GM12878 (cell line): ENCODE results near the gene ARHGAP6. TPM values are rescaled to one million over a fixed set of nuclear protein-coding genes. Genes with fewer than 3 reads are reported as not detected.
"Not testable (repeated sequence)": the region's sequence is repeated elsewhere in the genome, so short reads cannot be mapped to it uniquely, and the experiment has no call there.

ENCODE experiments used
- ATAC-seq: fragments of 200-7000 bp; cut with Tn5 transposase; 3 replicates; pipeline ENCODE4 v1.9.1; 2020; ENCODE audit warnings: mild to moderate bottlenecking, moderate library complexity
- BruUV-seq: library from RNA; stranded (reverse); fragments of 400-500 nt; replicated peaks from 2 replicates; lab custom pipeline; 2021; lab: Mats Ljungman, UMichigan
- CTCF ChIA-PET: fragments of 300-600 bp; sonication (Branson Sonifier 250); formaldehyde crosslinking; extraction: SDS; loops from one replicate; lab custom pipeline; 2021; ENCODE audit warnings: inconsistent platforms; lab: Yijun Ruan, JAX
- POLR2A ChIA-PET: fragments of 350-600 bp; formaldehyde crosslinking; extraction: SDS; loops from one replicate; lab custom pipeline; 2021; ENCODE audit warnings: inconsistent platforms; lab: Charles Lee
- RAD21 ChIA-PET: fragments of 300-600 bp; sonication (Branson Sonifier 250); formaldehyde crosslinking; loops from one replicate; lab custom pipeline; 2023; ENCODE audit warnings: antibody characterized with exemption; ENCODE audit not compliant: unreplicated experiment; lab: Charles Lee
- SMC1A ChIA-PET: fragments of 300-600 bp; sonication (Branson Sonifier 250); formaldehyde crosslinking; loops from one replicate; lab custom pipeline; 2023; ENCODE audit not compliant: unreplicated experiment, uncharacterized antibody; lab: Charles Lee
- DNase-seq: peaks from one replicate; pipeline ENCODE4 v3.0.0-alpha.2; 2011; ENCODE audit warnings: low read depth, low spot score
- FAIRE-seq: peaks from 3 replicates; lab custom pipeline; 2011; peaks lifted over from hg19 to GRCh38; lab: Jason Lieb, UNC
- H2AFZ ChIP-seq: 2 replicates; pipeline ENCODE4 v1.6.0; 2011; ENCODE audit warnings: low read depth, low read length, control low read depth; ENCODE audit not compliant: control insufficient read depth
- H3K27ac ChIP-seq: 2 replicates; pipeline ENCODE4 v1.5.1; 2011; ENCODE audit warnings: control low read depth; ENCODE audit not compliant: control insufficient read depth, insufficient read depth
- H3K27me3 ChIP-seq, 2 experiments: replicated peaks in 1 of 2; 2 replicates each; pipeline versions ENCODE4 v1.6.0 to v1.6.1; 2011; ENCODE audit warnings: low read length in 1 of 2; ENCODE audit not compliant: control insufficient read depth in 2 of 2, insufficient read depth in 2 of 2
- H3K36me3 ChIP-seq, 2 experiments: 2 replicates each; pipeline ENCODE4 v1.5.1; 2011; ENCODE audit warnings: low read length in 1 of 2; ENCODE audit not compliant: control insufficient read depth in 2 of 2, insufficient read depth in 2 of 2
- H3K4me1 ChIP-seq: 2 replicates; pipeline ENCODE4 v1.6.1; 2011; ENCODE audit warnings: mild to moderate bottlenecking, low read length, moderate library complexity, mixed read lengths; ENCODE audit not compliant: control insufficient read depth, insufficient read depth
- H3K4me2 ChIP-seq: 2 replicates; pipeline ENCODE4 v1.6.0; 2011; ENCODE audit warnings: control low read depth; ENCODE audit not compliant: control insufficient read depth, insufficient read depth
- H3K4me3 ChIP-seq: fragments of 200-600 bp; sonication (generic); 2 replicates; pipeline ENCODE4 v1.5.1; 2016
- H3K79me2 ChIP-seq: 2 replicates; pipeline ENCODE4 v1.6.0; 2011; ENCODE audit warnings: low read length; ENCODE audit not compliant: control insufficient read depth, insufficient read depth
- H3K9ac ChIP-seq: 2 replicates; pipeline ENCODE4 v1.8.0; 2011; ENCODE audit warnings: low read length, control low read depth, mixed read lengths; ENCODE audit not compliant: control insufficient read depth, insufficient read depth
- H3K9me3 ChIP-seq: replicated peaks from 3 replicates; pipeline ENCODE4 v1.5.1; 2011; ENCODE audit warnings: mild to moderate bottlenecking, low read length; ENCODE audit not compliant: control insufficient read depth, insufficient read depth
- H4K20me1 ChIP-seq: 2 replicates; pipeline ENCODE4 v1.6.0; 2011; ENCODE audit not compliant: control insufficient read depth, insufficient read depth
- KAT2A ChIP-seq: conservative IDR thresholded peaks from 2 replicates; pipeline ENCODE4 v1.6.1; 2011; ENCODE audit warnings: low read depth, low read length; ENCODE audit not compliant: control insufficient read depth
- SMAD5 ChIP-seq: IDR thresholded peaks from 2 replicates; pipeline ENCODE4 v1.6.1; 2016; ENCODE audit warnings: antibody characterized with exemption, low read depth
- TCF12 ChIP-seq: IDR thresholded peaks from 2 replicates; pipeline ENCODE4 v1.6.1; 2011; ENCODE audit warnings: low read depth, mild to moderate bottlenecking, low read length
- WGBS: methylation state at CpG from one replicate; pipeline ENCODE4 v1.1.6; 2016; ENCODE audit warnings: low lambda C conversion rate; ENCODE audit not compliant: insufficient replicate concordance, insufficient coverage; ENCODE audit errors: missing lambda C conversion rate; 5-methylcytosine and 5-hydroxymethylcytosine counted together
- in situ Hi-C: fragments of 300-500 bp; cut with MboI; formaldehyde crosslinking; loops from 9 replicates; pipeline ENCODE4 v1.14.3; 2018; ENCODE audit warnings: mixed read lengths
- intact Hi-C: fragments of 100-400 bp; cut with micrococcal nuclease; formaldehyde crosslinking; loops from one replicate; pipeline ENCODE4 v1.14.2; 2022; ENCODE audit not compliant: unreplicated experiment
- polyA plus RNA-seq, 11 experiments: library from polyadenylated mRNA; depleted of rRNA in 4 of 11; unstranded in 6 of 11; stranded (reverse) in 5 of 11; fragments of >200 nt; fragmentation: Nextera tagmentation in 4 of 11; fragmentation: Illumina TruSeq in 1 of 11; extraction: Ambion mirVana in 4 of 11; extraction: Trizol in 1 of 11; gene quantifications; 1 replicate in 1 of 11; 2 replicates in 10 of 11; pipeline versions ENCODE4 v1.2.1 to v1.2.3, GENCODE V29; 2011 to 2016; ENCODE audit warnings: inconsistent platforms in 2 of 11, missing spikeins in 2 of 11, low read depth in 1 of 11
- total RNA-seq, 4 experiments: library from RNA; depleted of rRNA in 3 of 4; stranded (reverse); fragments of >200 nt in 3 of 4; fragmentation: Illumina TruSeq in 1 of 4; extraction: Trizol in 1 of 4; gene quantifications; 2 replicates each; pipeline versions ENCODE4 v1.2.1 to v1.2.3, GENCODE V29; 2013 to 2021
- TF ChIP-seq, protein P1 (sequence below): IDR thresholded peaks from 2 replicates; pipeline ENCODE4 v1.6.1; 2012; ENCODE audit warnings: mild to moderate bottlenecking, low read depth, low read length
- TF ChIP-seq, protein P2 (sequence below): fragments of 450-650 bp; IDR thresholded peaks from 2 replicates; pipeline ENCODE4 v1.6.1; 2014; ENCODE audit warnings: mild to moderate bottlenecking

Gene ARHGAP6
- total and polyA plus RNA-seq, 10 of the 15 experiments (the other 5 are each of a cell fraction or from before 2014, with no cell fraction given), result 0.20 to 1.8 (median 0.76) TPM

DNA sequence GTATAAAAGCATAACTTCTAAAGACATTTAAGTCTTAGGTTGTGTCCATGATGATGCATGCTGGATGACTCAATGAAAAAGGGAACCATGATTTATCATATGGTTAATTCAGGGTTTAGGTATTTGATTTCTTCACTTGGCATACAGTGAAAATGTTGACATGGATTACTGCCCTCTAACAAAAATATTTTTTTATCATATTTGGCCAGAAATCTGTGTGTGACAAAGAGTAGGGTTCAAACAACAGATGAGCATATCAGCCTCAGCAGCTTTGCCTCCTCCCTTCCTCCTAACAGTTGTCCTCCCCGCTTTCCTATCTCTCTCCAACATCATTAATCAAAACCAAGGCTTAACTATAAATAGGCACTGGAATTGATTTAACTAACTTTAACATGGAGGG lies 46.3 kb downstream of the ARHGAP6 start (continued):
- TF ChIP-seq, protein P1, sequence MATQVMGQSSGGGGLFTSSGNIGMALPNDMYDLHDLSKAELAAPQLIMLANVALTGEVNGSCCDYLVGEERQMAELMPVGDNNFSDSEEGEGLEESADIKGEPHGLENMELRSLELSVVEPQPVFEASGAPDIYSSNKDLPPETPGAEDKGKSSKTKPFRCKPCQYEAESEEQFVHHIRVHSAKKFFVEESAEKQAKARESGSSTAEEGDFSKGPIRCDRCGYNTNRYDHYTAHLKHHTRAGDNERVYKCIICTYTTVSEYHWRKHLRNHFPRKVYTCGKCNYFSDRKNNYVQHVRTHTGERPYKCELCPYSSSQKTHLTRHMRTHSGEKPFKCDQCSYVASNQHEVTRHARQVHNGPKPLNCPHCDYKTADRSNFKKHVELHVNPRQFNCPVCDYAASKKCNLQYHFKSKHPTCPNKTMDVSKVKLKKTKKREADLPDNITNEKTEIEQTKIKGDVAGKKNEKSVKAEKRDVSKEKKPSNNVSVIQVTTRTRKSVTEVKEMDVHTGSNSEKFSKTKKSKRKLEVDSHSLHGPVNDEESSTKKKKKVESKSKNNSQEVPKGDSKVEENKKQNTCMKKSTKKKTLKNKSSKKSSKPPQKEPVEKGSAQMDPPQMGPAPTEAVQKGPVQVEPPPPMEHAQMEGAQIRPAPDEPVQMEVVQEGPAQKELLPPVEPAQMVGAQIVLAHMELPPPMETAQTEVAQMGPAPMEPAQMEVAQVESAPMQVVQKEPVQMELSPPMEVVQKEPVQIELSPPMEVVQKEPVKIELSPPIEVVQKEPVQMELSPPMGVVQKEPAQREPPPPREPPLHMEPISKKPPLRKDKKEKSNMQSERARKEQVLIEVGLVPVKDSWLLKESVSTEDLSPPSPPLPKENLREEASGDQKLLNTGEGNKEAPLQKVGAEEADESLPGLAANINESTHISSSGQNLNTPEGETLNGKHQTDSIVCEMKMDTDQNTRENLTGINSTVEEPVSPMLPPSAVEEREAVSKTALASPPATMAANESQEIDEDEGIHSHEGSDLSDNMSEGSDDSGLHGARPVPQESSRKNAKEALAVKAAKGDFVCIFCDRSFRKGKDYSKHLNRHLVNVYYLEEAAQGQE, result no peak
- TF ChIP-seq KAT2A (no peak), TCF12 (no peak), SMAD5 (no peak)
- TF ChIP-seq, protein P2, sequence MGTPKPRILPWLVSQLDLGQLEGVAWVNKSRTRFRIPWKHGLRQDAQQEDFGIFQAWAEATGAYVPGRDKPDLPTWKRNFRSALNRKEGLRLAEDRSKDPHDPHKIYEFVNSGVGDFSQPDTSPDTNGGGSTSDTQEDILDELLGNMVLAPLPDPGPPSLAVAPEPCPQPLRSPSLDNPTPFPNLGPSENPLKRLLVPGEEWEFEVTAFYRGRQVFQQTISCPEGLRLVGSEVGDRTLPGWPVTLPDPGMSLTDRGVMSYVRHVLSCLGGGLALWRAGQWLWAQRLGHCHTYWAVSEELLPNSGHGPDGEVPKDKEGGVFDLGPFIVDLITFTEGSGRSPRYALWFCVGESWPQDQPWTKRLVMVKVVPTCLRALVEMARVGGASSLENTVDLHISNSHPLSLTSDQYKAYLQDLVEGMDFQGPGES, result no peak
- TF ChIP-seq, all 136 proteins: peak for 0

DNA sequence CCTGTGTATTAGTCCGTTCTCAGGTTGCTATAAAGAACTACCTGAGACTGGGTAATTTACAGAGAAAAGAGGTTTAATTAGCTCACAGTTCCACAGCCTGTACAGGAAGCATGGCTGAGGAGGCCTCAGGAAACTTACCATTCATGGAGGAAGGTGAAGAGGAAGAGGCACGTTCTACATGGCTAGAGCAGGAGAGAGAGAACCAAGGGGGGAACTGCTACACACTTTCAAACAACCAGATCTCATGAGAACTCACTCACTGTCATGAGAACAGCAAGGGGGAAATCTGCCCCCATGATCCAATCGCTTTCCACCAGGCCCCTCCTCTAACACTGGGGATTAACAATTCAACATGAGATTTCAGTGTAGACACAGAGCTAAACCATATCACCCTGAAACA lies 51.5 kb downstream of the ARHGAP6 start:
- H3K4me3 ChIP-seq, in situ Hi-C loops, H3K36me3 ChIP-seq, BruUV-seq, FAIRE-seq, H3K9me3 ChIP-seq, H3K4me1 ChIP-seq, H3K4me2 ChIP-seq, POLR2A ChIA-PET, H3K27ac ChIP-seq, H2AFZ ChIP-seq, H4K20me1 ChIP-seq, CTCF ChIA-PET, intact Hi-C loops, DNase-seq, H3K27me3 ChIP-seq, RAD21 ChIA-PET, ATAC-seq, H3K79me2 ChIP-seq, H3K9ac ChIP-seq: not testable (repeated sequence)
- SMC1A ChIA-PET, result interaction anchor here (0.6 to 3.2 kb wide), 2 partner anchors 15 to 31 kb away, joined by 3 to 17 read pairs; no protein-coding TSS in a partner anchor
- 30% methylated on average over 3 of the region's 3 CpGs for WGBS
